ENCODE measurements around the gene ACAD11.

ACAD11 gene, protein sequence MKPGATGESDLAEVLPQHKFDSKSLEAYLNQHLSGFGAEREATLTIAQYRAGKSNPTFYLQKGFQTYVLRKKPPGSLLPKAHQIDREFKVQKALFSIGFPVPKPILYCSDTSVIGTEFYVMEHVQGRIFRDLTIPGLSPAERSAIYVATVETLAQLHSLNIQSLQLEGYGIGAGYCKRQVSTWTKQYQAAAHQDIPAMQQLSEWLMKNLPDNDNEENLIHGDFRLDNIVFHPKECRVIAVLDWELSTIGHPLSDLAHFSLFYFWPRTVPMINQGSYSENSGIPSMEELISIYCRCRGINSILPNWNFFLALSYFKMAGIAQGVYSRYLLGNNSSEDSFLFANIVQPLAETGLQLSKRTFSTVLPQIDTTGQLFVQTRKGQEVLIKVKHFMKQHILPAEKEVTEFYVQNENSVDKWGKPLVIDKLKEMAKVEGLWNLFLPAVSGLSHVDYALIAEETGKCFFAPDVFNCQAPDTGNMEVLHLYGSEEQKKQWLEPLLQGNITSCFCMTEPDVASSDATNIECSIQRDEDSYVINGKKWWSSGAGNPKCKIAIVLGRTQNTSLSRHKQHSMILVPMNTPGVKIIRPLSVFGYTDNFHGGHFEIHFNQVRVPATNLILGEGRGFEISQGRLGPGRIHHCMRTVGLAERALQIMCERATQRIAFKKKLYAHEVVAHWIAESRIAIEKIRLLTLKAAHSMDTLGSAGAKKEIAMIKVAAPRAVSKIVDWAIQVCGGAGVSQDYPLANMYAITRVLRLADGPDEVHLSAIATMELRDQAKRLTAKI

DNA sequence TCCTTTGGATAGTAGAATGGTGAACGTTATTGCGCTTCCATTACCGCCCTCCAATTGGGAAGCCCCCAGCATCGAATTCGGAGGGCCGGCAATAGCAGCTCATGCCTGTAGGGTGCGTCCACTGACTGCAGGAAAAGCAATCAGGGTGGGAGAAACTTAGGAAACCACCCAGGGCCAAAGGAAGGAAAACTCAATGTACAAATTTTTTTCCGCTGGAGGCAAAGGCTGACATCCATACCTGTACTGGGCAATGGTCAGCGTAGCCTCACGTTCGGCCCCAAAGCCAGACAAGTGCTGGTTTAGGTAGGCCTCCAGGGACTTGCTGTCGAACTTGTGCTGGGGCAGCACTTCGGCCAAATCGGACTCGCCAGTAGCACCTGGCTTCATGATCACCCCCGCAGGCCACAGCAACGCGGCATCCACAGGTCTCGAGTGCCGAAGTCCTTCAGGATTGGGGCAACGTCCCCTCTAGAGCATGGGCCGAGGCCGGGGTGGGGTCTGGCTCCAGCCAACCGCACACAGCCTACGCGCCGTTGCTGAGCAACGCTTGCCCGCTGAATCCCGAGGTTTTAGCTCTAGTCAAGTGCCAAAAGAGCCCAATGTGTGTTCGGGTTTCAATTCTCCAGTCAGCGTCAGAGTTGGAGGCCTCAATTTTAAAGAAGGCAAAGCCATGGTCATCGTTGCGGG lies at the start of gene ACAD11:
ACAD11 (minus strand) TSS at position 445 of the 687 bp plus-strand sequence; CDS start at position 387, 58 bp downstream.
- TF ChIP-seq GATA2 (IDR thresholded peaks at IDR 0.05; ENCODE audit: low read depth, low read length) = no peak
- TF ChIP-seq GATA3 (IDR thresholded peaks at IDR 0.05; ENCODE audit: low read depth, low read length) = no peak

DNA sequence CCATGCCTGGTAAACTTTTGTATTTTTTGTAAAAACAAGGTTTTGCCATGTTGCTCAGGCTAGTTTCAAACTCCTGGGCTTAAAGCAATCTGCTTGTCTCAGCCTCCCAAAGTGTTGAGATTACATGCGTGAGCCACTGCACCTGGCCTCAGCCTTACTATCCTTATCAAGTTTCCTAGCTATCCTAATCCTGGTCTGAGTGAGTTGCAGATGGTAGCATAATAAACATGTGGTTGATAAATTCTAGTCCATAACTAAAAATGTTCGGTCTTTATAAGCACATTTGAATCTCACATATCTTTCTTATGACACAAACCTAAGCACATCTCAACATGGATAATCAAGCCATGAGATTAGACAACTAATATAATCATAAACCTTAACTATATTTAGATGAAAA lies 44.1 kb upstream of the ACAD11 start:
- TF ChIP-seq GATA2 (IDR thresholded peaks at IDR 0.05; ENCODE audit: low read depth, low read length) (no peak), GATA3 (IDR thresholded peaks at IDR 0.05; ENCODE audit: low read depth, low read length) (no peak)

DNA sequence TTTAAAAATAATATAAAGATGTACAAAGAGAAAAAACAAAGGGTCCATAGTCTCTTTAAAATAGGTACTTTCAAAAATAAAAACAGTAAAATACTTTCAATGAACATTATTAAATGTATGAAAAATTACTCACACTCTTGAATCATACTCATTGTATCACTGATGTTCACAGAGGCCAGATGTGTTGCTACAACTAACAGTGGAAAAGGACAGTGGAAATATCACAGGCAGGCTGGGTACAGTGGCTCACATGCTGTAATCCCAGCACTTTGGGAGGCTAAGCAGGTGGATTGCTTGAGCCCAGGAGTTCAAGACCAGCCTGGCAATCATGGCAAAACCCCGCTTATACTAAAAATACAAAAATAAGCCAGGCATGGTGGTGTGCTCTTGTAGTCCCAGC lies 35.8 kb upstream of the ACAD11 start:
- TF ChIP-seq GATA2 (IDR thresholded peaks at IDR 0.05; ENCODE audit: low read depth, low read length) (no peak), GATA3 (IDR thresholded peaks at IDR 0.05; ENCODE audit: low read depth, low read length) (no peak)

DNA sequence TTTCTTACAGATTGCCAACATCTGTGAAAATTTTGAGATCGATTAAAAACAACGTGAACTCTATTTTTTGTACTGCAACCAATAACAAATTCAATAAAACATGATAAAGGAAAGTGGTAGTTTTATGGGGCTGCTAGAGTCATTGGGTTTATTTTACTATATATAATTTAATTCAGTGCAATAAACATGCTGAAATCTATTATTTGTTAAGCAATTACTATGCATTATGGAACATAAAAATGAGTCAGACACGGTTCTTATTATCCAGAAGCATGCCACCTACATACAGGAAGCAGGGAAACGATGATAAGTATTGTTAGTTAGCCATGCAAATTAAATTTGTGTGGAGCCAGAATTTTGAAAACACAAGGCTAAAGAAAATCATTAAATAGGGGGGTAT lies 35.4 kb upstream of the ACAD11 start:
- no peak for TF ChIP-seq GATA2 (IDR thresholded peaks at IDR 0.05; ENCODE audit: low read depth, low read length)
- no peak for TF ChIP-seq GATA3 (IDR thresholded peaks at IDR 0.05; ENCODE audit: low read depth, low read length)

DNA sequence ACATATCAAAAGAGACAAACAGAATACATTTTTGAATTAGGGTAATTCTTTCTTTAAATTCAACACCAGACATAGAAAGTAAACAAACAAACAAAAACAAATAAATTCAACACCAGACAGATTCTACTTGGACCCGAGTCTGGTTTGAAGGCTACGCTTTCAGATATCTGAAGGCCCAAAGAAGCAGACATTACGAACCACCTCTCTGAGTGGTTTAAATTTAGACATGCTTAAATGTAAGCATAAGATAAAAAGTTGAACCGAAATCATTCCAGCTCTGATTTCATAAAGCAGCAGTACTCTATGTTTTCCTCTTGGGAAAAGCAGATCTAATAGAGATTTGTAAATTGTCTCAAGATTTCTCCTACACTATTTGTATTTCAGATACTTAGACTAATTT lies 30.4 kb upstream of the ACAD11 start:
- no peak for TF ChIP-seq GATA2 (IDR thresholded peaks at IDR 0.05; ENCODE audit: low read depth, low read length)
- TF ChIP-seq GATA3 (IDR thresholded peaks at IDR 0.05; ENCODE audit: low read depth, low read length) = no peak

DNA sequence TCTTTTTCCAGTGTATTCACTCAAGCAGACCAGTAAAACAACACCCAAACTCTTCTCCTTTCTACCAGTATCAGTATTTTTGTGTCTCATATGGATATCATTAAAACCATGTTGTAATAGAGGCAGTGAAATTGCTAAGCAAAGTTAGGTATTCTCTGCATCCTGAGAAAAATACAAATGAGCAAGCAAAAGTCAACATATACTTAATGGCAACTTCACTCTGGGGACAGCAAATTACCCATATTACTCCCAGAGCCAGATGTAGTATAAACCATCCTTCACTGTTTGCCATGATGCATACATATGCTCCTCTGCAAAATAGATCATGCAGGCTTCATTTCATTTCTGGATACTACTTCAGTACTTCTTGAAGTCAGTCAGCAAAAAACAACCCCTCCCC lies 22.6 kb upstream of the ACAD11 start:
- TF ChIP-seq GATA2 (IDR thresholded peaks at IDR 0.05; ENCODE audit: low read depth, low read length) = no peak
- no peak for TF ChIP-seq GATA3 (IDR thresholded peaks at IDR 0.05; ENCODE audit: low read depth, low read length)

DNA sequence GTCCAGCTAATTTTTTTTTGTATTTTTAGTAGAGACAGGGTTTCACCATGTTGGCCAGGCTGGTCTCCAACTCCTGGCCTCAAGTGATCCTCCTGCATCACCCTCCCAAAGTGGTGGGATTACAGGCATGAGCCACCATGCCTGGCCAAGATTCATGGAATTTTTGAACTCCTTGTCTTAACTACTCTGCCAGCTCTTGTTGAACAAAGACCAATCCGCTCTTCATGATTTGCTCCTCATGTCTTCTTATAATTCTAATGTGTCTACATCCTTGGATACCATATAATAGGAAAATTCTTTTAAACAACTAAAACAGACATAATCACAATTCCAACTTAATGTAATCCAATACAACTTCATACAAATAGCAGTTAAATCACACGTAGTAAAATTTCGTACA lies 21.8 kb upstream of the ACAD11 start:
- TF ChIP-seq GATA3 (IDR thresholded peaks at IDR 0.05; ENCODE audit: low read depth, low read length) = no peak
- TF ChIP-seq GATA2 (IDR thresholded peaks at IDR 0.05; ENCODE audit: low read depth, low read length) = no peak

DNA sequence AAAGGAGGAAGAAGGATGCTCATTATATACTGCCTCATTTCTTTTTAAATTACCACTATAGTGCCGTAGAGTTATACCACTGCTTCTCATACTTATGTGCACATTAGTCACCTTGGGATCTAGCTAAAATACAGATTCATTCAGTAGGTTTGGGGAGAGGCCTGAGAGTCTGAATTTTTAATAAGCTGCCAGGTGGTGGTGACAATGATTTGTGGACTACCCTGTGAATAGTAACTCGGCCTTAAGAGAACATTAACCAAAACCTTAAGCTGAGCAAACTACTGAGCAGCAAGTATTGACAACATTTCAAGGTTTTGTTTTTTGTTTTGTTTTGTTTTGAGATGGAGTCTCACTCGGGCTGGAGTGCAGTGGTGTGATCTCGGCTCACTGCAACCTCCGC lies 20.3 kb upstream of the ACAD11 start:
- TF ChIP-seq GATA3 (IDR thresholded peaks at IDR 0.05; ENCODE audit: low read depth, low read length) = no peak
- TF ChIP-seq GATA2 (IDR thresholded peaks at IDR 0.05; ENCODE audit: low read depth, low read length) = no peak

DNA sequence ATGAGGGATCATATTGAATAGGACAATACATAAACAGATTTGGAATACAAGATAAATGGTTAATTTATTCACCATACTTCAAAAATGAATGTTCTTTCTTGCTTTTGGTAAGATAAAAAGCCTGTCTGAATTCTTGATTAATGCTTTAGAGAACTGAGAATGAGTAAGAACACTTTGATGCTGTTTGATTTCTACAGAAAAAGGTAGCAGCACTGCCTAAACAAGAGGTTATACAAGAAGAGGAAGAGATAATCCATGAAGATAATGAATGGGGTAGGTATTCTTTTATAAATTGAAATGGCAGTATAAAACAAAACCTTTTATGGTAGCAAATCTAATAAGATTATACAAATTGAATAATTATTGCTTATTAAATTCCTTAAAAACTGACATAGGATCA lies 15.8 kb upstream of the ACAD11 start:
- TF ChIP-seq GATA3 (IDR thresholded peaks at IDR 0.05; ENCODE audit: low read depth, low read length) (no peak), GATA2 (IDR thresholded peaks at IDR 0.05; ENCODE audit: low read depth, low read length) (no peak)

DNA sequence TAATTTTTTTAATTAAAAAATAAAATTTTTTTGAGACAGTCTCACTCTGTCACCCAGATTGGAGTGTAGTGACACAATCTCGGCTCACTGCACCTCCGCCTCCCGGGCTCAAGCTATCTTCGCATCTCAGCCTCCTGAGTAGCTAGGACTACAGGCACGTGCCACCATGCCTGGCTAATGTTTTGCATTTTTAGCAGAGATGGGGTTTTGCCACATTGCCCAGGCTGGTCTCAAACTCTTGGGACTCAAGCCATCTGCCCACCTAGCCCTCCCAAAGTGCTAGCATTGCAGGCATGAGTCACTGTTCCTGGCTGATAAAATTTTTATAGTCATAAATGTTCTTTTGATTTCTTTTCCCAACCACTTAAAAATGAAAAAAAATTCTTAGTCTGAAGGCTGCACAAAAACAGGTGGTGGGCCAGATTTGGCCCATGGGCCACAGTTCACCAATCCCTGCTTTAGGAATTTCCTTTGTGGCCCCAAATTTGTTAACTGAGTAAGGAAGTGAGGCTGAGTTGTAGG lies 9.7 kb upstream of the ACAD11 start:
- TF ChIP-seq GATA2 (IDR thresholded peaks at IDR 0.05; ENCODE audit: low read depth, low read length) = no peak
- TF ChIP-seq GATA3 (IDR thresholded peaks at IDR 0.05; ENCODE audit: low read depth, low read length) = no peak

DNA sequence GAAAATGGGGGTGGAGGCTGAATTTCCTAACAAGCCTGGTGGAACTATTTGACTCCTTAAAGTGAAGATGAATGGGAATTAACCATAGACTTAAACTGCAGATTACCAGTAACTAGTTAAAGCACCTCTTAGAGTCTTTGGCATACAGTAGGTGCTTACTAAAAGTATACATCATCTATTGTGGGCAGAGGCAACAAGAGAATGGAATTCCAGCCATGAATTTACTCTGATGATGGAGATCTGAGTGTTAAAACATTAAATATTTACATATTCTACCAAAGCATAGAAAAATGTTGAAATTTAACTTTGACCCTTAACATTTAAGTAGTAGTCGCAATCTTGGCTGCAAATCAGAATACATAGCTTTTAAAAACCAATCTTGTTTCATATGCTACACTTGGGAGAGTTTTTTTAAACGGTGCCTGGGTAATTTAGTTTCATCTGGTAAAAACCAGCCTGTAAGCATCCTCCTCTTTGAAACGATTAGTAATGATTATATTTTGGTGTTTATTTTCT lies 5.7 kb upstream of the ACAD11 start:
- TF ChIP-seq GATA3 (IDR thresholded peaks at IDR 0.05; ENCODE audit: low read depth, low read length) (no peak), GATA2 (IDR thresholded peaks at IDR 0.05; ENCODE audit: low read depth, low read length) (no peak)

DNA sequence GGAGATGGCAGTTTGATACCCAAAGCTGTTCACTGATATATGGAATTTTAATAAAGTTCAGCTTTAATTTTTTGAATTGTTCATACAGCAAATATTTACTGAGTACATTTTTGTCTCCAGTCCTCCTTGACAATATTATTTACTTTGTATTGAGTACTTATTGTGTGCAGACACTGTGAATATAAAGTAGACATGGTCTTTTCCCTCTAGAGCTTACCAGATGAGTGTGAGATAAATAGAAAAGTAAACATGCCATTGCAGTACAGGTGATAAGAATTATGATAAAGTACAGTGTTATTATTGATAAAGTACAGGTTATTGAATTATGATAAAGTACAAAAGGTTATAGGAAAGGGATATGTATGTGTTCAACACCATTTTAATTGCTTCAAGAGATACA lies 2.6 kb upstream of the ACAD11 start:
- TF ChIP-seq GATA2 (IDR thresholded peaks at IDR 0.05; ENCODE audit: low read depth, low read length) (no peak), GATA3 (IDR thresholded peaks at IDR 0.05; ENCODE audit: low read depth, low read length) (no peak)

DNA sequence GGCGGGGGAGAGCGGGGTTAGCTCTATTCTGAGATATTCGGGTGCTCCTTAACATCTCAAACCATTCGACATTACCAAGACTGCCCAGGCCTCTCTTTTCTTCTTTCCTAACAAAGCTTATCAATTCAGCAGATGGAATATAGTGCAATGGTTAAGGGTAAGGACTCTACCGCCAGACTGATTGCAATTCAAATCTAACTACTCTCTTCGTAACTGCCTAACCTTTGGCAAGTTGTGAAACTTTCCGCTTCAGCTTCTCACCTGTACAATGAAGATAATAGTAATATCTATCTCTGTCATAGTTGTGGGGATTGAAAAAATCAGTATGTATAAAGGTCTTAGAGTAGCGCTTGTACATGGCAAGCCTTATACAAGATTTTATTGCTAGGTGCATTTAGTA lies 1.5 kb upstream of the ACAD11 start:
- no peak for TF ChIP-seq GATA2 (IDR thresholded peaks at IDR 0.05; ENCODE audit: low read depth, low read length)
- TF ChIP-seq GATA3 (IDR thresholded peaks at IDR 0.05; ENCODE audit: low read depth, low read length) = no peak

DNA sequence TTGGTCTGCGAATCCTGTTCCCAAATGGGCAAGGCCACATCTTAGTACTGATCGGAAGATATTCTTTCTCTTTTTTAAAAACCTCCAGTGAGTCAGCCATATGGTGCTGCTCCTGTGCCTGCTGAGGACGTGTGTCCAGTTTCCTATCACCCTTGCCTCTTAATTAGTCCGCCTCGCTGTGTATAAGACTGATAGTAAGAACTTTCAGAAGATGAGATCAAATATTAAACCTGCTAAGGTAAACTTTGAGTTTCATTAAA lies 1.1 kb upstream of the ACAD11 start:
- TF ChIP-seq GATA2 (IDR thresholded peaks at IDR 0.05; ENCODE audit: low read depth, low read length) (no peak), GATA3 (IDR thresholded peaks at IDR 0.05; ENCODE audit: low read depth, low read length) (no peak)

Data from SH-SY5Y (cell line).